ENCODE data around the gene CALU. TPM values are rescaled to one million over a fixed set of nuclear protein-coding genes. Genes with fewer than 3 reads are reported as not detected.

Gene CALU
- total and polyA plus RNA-seq, 2 experiments from 2014 or later, result 231 to 305 TPM

GRCh38 chr7:128697302-128697905 lies 41.8 kb upstream of the CALU start:
- H3K27ac ChIP-seq, result no peak overlapping the region
- TF ChIP-seq, protein P1, sequence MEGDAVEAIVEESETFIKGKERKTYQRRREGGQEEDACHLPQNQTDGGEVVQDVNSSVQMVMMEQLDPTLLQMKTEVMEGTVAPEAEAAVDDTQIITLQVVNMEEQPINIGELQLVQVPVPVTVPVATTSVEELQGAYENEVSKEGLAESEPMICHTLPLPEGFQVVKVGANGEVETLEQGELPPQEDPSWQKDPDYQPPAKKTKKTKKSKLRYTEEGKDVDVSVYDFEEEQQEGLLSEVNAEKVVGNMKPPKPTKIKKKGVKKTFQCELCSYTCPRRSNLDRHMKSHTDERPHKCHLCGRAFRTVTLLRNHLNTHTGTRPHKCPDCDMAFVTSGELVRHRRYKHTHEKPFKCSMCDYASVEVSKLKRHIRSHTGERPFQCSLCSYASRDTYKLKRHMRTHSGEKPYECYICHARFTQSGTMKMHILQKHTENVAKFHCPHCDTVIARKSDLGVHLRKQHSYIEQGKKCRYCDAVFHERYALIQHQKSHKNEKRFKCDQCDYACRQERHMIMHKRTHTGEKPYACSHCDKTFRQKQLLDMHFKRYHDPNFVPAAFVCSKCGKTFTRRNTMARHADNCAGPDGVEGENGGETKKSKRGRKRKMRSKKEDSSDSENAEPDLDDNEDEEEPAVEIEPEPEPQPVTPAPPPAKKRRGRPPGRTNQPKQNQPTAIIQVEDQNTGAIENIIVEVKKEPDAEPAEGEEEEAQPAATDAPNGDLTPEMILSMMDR (IDR thresholded peaks at IDR 0.05; ENCODE audit: low read depth, low read length), result peak; percentile 48

GRCh38 chr7:128699196-128699712 lies 39.9 kb upstream of the CALU start:
- H3K9me3 ChIP-seq (ENCODE audit: low read depth), result no peaks in the 10 kb centered on the region
- H3K4me1 ChIP-seq (ENCODE audit: low read depth), result no peaks in the 10 kb centered on the region
- H3K27ac ChIP-seq, result no peak overlapping the region
- peaks cover 27% of the 10 kb centered on the region for H3K27me3 ChIP-seq
- TF ChIP-seq, protein P1 (IDR thresholded peaks at IDR 0.05; ENCODE audit: low read depth, low read length), result no peak
- H3K4me3 ChIP-seq, result no peak overlapping the region
- H3K36me3 ChIP-seq, result no peaks in the 10 kb centered on the region
- no peak for DNase-seq (ENCODE audit: low read depth in 1 of 2, low spot score in 1 of 2)

More at GRCh38 chr7:128697302-128697905, 41.8 kb upstream of the CALU start:
- no peaks in the 10 kb centered on the region for H3K36me3 ChIP-seq
- peak overlapping the region; percentile 39 for H3K4me3 ChIP-seq
- no peaks in the 10 kb centered on the region for H3K9me3 ChIP-seq (ENCODE audit: low read depth)
- peaks cover 27% of the 10 kb centered on the region for H3K27me3 ChIP-seq
- H3K4me1 ChIP-seq (ENCODE audit: low read depth), result no peaks in the 10 kb centered on the region
- DNase-seq (ENCODE audit: low read depth in 1 of 2, low spot score in 1 of 2), result peak; percentile 61 to 76

- TF ChIP-seq, protein P1 (IDR thresholded peaks at IDR 0.05; ENCODE audit: low read depth, low read length), result no peak
- Histone ChIP-seq H3K4me1 (ENCODE audit: low read depth) (no peaks in the 10 kb centered on the region), H3K4me3 (no peak overlapping the region), H3K36me3 (no peaks in the 10 kb centered on the region), H3K9me3 (ENCODE audit: low read depth) (no peaks in the 10 kb centered on the region), H3K27ac (no peak overlapping the region), H3K27me3 (peaks cover 27% of the 10 kb centered on the region)
- no peak for DNase-seq (ENCODE audit: low read depth in 1 of 2, low spot score in 1 of 2)
Observed at GRCh38 chr7:128699895-128700294, 39.3 kb upstream of the CALU start.

- Histone ChIP-seq H3K27ac (no peak overlapping the region), H3K27me3 (peaks cover 25% of the 10 kb centered on the region), H3K36me3 (no peaks in the 10 kb centered on the region), H3K9me3 (ENCODE audit: low read depth) (no peaks in the 10 kb centered on the region), H3K4me1 (ENCODE audit: low read depth) (no peaks in the 10 kb centered on the region), H3K4me3 (no peak overlapping the region)
- TF ChIP-seq, protein P1 (IDR thresholded peaks at IDR 0.05; ENCODE audit: low read depth, low read length), result no peak
- no peak for DNase-seq (ENCODE audit: low read depth in 1 of 2, low spot score in 1 of 2)
Observed at GRCh38 chr7:128701062-128701785, 37.9 kb upstream of the CALU start.

- Histone ChIP-seq H3K4me3 (no peak overlapping the region), H3K27ac (no peak overlapping the region), H3K27me3 (no peaks in the 10 kb centered on the region), H3K36me3 (no peaks in the 10 kb centered on the region), H3K4me1 (ENCODE audit: low read depth) (no peaks in the 10 kb centered on the region), H3K9me3 (ENCODE audit: low read depth) (no peaks in the 10 kb centered on the region)
- TF ChIP-seq, protein P1 (IDR thresholded peaks at IDR 0.05; ENCODE audit: low read depth, low read length), result no peak
- DNase-seq (ENCODE audit: low read depth in 1 of 2, low spot score in 1 of 2), result no peak
Observed at GRCh38 chr7:128703609-128704241, 35.4 kb upstream of the CALU start.

All from cardiac muscle cell (in vitro differentiated cells and primary cell).